ENCODE data around the gene SIGMAR1. TPM values are rescaled to one million over a fixed set of nuclear protein-coding genes. Genes with fewer than 3 reads are reported as not detected.
"Not testable (repeated sequence)": the region's sequence is repeated elsewhere in the genome, so short reads cannot be mapped to it uniquely, and the experiment has no call there.

SIGMAR1 gene
- polyA plus RNA-seq, 12 donors, result 37.0 to 60.3 (median 45.3) TPM; not detected in 1

DNA sequence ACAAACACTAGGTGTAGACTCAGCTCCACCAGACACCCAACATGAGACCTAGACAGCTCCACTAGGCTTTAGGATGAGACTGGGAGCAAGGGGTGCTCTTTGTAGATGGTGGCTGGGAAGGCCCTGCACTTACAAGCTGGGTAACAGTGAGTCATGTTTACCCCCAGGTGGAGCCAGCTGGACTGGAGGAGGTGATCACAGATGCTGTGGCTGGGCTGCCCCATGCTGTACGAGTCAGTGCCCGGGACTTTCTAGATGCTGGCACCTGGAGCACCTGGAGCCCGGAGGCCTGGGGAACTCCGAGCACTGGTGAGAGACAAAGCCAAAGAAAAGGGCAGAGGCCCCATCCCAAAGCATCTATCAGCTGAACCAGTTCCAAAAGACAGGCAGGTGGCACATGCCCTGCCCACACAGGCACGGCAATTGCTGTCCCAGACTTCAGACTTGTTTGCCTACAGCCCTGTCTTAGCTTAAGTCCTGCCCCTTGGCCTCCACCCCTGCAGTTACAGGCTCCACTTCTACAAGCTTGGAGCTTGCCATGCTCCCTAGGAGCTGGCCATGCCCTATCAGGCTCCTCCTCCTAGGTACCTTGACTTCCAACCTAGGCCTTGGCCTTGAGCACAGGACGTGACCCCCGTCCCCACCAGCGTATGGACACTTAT is 22.1 kb upstream of the SIGMAR1 start:
- no peak for DNase-seq

DNA sequence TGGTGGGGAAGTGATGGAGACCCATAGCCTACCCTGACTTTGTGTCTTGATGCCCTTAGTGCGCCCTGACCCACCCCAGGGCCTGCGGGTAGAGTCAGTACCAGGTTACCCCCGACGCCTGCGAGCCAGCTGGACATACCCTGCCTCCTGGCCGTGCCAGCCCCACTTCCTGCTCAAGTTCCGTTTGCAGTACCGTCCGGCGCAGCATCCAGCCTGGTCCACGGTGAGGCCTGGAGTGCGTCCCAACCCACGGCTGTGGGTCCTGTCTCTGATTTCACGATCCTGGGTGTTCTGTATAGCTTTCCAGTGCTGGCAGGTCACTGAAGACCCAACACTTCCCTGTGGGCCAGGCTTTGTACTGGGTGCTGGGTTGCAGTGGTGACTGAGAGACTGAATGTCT is 20.9 kb upstream of the SIGMAR1 start:
- DNase-seq, result no peak

- DNase-seq, result no peak
These were observed 19.4 kb upstream of the SIGMAR1 start for GRCh38 chr9:34656992-34657391.

GRCh38 chr9:34655394-34655793 is 17.8 kb upstream of the SIGMAR1 start:
- DNase-seq, result no peak

- DNase-seq, result peak; percentile 84
These were observed 16.9 kb upstream of the SIGMAR1 start for GRCh38 chr9:34654323-34655051.

- DNase-seq, result peak; percentile 77
These were observed 15.8 kb upstream of the SIGMAR1 start for GRCh38 chr9:34653151-34654072.

DNA sequence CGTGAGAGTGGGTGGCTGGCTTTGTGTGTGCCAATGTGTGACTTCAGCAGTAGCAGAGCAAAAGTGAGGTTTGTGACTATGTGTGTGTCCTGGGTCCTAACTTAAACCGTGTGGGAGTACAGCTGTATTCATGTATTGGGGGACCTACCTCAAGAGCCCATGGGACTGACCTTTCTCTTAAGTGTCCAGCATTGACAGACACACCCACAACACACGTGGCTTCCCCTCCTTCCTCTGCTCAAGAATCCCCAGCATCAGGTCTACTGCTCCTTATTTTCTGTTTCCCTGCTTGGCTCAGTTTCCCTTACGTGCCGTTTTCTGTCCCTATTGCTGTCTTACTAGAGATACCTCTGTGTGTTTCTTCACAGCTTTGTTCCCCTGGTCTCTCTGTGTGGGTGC is 15.0 kb upstream of the SIGMAR1 start:
- no peak for DNase-seq

DNA sequence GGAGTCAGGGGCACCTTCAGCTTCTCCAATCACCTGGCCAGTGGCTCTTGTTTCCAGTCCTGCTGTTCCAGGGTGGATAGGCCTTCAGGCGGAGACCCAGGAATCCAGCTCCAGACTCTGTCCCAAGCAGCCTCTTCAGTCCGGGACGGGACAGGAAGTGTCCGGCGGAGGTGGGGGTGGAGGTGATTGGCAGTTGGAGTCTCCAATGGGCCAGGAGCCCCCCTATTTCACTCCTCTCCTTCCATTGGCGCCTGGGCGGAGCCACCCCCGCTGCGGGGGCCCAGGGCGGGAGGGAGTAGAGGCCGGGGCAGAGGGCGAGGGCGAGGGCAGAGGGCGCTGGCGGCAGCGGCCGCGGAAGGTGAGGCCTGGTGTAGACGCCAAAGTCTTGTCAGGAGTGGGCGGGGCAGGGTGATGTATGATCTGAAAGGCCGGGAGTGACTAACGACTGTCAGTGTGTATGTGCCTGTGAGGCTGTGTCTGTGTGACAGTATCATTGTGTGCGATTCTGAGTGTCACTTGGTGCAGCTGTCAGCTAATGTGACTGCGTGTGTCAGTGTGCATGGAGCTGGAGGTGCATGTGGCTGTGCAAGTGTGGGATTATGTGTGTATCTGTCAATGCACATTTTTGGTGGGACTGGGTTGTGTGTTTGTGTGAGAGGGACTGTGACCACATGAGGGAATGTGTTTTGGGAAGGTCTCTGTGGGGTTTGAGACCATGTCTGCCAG is 14.5 kb upstream of the SIGMAR1 start, which contains the start of gene IL11RA:
TSS of gene IL11RA (plus strand) at position 310 of the 726 bp plus-strand sequence. CDS start 3,033 bp downstream, outside the sequence.
- DNase-seq, result peak; percentile 89

- no peak for DNase-seq
These were observed 13.7 kb upstream of the SIGMAR1 start for GRCh38 chr9:34651321-34651720.

- DNase-seq, result no peak
These were observed 13.2 kb upstream of the SIGMAR1 start for GRCh38 chr9:34650816-34651215.

- DNase-seq, result no peak
These were observed 11.1 kb upstream of the SIGMAR1 start for GRCh38 chr9:34648673-34649072.

DNA sequence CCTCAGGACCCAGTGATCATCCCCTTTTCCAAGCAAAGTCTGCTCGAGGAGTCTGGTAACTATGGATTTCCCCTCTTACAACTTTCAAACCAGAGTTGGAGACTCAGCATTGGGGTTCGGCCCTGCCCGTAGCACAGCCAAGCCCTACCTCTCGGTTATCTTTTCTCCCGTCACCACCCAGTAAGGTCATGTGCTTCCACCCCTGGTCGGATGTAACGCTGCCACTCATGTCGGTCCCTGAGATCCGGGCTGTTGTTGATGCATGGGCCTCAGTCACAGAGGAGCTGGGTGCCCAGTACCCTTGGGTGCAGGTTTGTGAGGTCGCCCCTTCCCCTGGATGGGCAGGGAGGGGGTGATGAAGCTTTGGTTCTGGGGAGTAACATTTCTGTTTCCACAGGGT is 10.1 kb upstream of the SIGMAR1 start:
- no peak for DNase-seq

DNA sequence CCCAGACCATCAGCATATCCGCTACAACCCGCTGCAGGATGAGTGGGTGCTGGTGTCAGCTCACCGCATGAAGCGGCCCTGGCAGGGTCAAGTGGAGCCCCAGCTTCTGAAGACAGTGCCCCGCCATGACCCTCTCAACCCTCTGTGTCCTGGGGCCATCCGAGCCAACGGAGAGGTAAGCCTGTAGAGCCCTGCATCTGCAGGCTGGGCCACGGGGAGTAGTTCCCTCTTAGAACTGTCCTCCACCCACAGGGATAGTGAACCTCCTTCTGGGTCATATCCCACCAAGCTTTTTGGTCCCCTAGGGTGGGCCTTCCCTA is 9.5 kb upstream of the SIGMAR1 start:
- no peak for DNase-seq

DNA sequence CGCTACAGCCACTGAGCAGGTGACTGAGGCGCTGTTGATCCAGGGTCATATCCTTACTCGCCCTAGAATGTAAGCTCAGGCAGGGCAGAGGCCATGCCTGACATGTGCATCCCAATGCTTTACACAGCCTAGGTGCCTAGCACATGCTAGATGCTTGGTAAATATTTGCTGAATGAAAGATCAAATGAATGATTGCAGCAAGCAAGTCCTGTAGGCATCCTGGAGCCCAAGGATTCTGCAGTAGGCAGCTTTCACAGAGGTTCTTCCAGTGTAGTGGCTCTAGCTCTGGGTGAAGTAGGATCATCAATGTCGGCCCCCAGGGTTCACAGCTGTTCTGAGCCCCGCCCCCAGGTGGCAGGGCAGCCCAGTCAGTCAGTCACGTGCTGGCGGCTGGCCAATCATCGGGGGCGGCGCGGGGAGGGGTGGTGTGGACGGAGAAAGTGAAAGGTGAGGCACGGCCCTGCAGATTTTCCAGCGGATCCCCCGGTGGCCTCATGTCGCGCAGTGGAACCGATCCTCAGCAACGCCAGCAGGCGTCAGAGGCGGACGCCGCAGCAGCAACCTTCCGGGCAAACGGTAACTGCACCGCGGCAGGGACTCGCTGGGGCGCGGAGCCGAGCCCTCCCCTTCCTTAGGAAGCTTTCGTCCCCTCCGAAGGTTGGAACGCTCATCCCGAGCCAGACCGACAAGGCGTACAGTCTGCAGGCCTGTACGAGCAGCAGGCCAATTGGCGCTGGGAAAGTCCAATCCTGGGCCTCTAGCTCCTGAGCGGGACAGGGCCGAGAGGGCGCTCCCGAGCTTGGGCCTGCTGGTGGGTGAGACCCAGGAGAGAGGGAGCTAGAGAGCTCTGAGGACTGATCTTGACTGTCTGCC is 8.9 kb upstream of the SIGMAR1 start, which contains the start of gene GALT:
TSS of gene GALT (plus strand) at position 465 of the 873 bp plus-strand sequence. CDS start at position 495, 30 bp downstream.
- DNase-seq, result peak; percentile 88

DNA sequence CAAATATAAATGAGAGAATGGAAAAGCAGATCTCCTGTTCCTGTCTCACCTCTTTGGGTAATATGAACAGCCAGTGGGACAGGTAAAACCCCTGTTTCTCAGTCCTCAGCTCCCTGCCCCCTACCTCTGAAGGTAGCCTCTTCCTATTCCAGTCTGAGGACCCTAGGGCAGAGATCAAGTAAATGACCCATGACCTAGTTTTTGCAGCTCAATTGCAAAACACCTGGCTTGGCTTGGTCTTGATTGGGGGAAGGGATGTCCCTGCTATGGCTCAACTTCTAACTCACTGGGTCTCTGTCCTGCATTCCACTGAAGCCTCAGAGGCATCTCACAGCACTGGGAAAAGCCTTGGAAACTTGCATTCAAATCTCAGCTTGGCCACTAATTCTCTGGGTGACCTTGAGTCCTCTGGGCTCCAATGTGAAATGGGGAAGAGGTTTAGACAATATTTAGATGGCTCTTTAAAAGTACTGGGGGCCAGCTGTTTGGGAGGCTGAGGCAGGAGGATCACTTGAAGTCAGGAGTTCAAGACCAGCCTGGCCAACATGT is 7.3 kb upstream of the SIGMAR1 start:
- DNase-seq, result no peak

- DNase-seq, result no peak
These were observed 5.1 kb upstream of the SIGMAR1 start for GRCh38 chr9:34642679-34643078.

GRCh38 chr9:34639322-34639721 is 1.7 kb upstream of the SIGMAR1 start:
- DNase-seq, result not testable (repeated sequence)

DNA sequence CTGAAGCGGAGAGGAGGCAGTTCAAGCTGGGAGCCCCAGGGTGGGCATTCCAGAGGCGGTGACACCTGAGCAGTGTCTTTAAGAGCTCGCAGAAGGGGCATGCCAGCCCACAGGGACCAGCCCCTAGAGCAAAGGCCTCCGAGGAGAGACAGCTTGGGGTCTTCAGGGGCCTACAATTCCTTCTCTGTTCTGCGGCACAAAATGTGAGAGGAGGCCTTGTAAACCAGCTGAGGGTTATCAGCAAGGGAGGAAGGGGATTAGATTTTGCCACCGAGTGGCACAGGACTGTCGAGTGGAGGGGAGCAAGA is 505 bp upstream of the SIGMAR1 start:
- DNase-seq, result no peak

- no peak for DNase-seq
These were observed 714 bp downstream of the SIGMAR1 start for GRCh38 chr9:34636791-34637355.

DNA sequence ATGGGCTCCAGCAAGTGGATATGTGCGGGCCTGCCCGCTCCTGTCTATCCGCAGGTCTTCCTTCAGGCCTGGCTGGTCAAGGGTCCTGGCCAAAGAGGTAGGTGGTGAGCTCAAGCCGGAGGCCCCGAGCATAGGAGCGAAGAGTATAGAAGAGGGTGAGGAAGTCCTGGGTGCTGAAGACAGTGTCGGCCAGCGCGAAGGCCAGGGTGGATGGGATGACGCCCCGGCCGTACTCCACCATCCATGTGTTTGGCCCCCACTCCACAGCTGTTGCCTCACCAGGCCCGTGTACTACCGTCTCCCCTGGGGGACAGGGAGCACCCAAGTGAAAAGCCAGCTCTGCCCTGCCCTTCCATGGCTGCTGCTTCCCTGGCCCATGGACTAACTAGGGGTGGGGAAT is 2.0 kb downstream of the SIGMAR1 start:
- no peak for DNase-seq

Measured in muscle of arm (tissue), 12 donors.